ENCODE data around the gene PRF1.

The PRF1 gene

GRCh38 chr10:70571236-70571635, 31.3 kb downstream of the PRF1 start:
- no peak overlapping the region for H3K27ac ChIP-seq

GRCh38 chr10:70568781-70569495, 33.6 kb downstream of the PRF1 start:
- H3K27ac ChIP-seq: no peak overlapping the region
- no peak for TF ChIP-seq ZFX (IDR thresholded peaks at IDR 0.05; ENCODE audit: borderline replicate concordance)

More at GRCh38 chr10:70571236-70571635, 31.3 kb downstream of the PRF1 start:
- TF ChIP-seq CTCF (IDR thresholded peaks at IDR 0.05): no peak
- TF ChIP-seq ZFX (IDR thresholded peaks at IDR 0.05; ENCODE audit: borderline replicate concordance): no peak

DNA sequence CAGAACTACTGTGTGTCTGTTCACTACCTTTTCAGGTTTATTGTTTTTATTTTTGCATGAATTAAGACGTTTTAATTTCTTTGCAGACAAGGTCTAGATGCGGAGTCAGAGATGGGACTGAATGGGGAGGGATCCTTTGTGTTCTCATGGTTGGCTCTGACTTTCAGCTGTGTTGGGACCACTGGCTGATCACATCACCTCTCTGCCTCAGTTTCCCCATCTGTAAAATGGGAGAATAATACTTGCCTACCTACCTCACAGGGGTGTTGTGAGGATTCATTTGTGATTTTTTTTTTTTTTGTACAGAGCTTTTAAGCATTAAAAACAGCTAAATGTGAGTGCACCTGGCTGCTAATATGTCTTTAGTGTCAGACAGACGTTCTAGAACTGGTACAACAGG, 34.4 kb downstream of the PRF1 start:
- TF ChIP-seq CTCF (IDR thresholded peaks at IDR 0.05) (no peak), ZFX (IDR thresholded peaks at IDR 0.05; ENCODE audit: borderline replicate concordance) (no peak)
- no peak overlapping the region for H3K27ac ChIP-seq

DNA sequence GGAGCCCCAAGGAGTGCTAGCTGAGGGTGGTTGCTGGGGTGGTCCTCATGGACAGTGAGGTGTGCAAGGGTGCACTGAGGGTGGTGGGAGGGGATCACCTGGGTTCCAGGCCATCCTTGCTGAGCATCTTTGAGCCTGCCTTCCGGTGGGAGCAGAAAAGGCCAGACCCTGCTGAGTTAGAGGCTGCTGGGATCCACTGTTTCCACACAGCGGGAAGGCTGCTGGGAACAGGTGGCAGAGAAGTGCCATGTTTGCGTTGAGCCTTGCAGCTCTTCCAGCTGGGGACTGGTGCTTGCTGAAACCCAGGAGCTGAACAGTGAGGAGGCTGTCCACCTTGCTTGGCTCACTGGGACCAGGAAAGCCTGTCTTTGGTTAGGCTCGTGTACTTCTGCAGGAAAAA, 34.9 kb downstream of the PRF1 start:
- TF ChIP-seq ZFX (IDR thresholded peaks at IDR 0.05; ENCODE audit: borderline replicate concordance): no peak
- no peak for TF ChIP-seq CTCF (IDR thresholded peaks at IDR 0.05)
- H3K27ac ChIP-seq: no peak overlapping the region

DNA sequence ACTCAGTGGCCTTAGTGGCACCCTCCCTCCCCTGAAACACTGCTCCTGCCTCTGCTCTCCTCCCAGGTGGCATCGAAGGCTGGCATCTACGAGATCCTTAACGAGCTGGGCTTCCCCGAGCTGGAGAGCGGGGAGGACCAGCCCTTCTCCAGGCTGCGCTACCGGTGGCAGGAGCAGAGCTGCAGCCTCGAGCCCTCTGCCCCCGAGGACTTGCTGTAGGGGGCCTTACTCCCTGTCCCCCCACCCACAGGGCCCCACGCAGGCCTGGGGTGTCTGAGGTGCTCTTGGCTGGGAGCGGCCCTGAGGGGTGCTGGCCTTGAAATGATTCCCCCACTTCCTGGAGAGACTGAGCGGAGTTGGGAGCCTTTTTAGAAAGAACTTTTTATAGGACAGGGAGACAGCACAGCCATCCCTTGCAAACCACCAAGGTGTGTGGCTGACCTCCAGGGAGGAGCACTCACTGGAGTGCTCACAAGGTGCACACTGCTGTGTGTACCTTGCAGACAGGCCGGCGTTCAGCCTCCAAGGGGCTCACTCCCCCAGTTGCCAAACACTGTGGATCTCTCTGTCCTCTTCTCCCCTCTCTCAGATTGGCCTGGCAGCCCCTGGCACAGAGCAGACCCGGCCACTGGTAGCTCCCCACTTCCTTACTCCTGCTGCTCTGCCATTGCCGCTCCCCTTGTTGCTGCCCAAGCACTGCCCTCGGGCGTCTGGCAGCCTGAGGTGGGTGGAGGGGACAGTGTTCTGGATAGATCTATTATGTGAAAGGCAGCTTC, 35.8 kb downstream of the PRF1 start:
- H3K27ac ChIP-seq: no peak overlapping the region
- TF ChIP-seq ZFX (IDR thresholded peaks at IDR 0.05; ENCODE audit: borderline replicate concordance) (no peak), CTCF (IDR thresholded peaks at IDR 0.05) (no peak)

- TF ChIP-seq CTCF (IDR thresholded peaks at IDR 0.05) (no peak), ZFX (IDR thresholded peaks at IDR 0.05; ENCODE audit: borderline replicate concordance) (no peak)
- H3K27ac ChIP-seq: no peak overlapping the region
Measured at GRCh38 chr10:70565556-70566514, 36.7 kb downstream of the PRF1 start.

DNA sequence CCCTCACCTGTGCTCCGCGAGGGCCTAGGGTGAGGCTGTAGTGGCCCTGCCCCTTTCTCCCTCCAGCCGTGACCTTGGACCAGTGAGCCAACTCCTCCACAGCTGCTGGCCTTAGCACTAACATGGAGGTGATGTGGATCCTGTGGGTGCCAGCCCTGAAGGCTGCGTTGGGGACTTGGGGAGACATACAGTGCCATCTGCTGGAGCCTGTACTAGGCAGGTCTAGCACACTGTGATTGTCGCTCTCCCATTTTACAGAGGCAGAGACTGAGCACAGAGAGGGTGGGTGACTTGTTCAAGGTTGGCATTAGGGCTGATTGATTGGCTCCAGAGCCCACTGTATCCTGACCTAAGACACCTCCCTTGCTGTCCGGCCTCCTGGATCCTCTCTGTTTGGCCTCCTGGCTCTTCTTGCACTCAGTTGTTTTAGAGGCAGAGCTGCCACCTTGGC, 37.6 kb downstream of the PRF1 start:
- TF ChIP-seq CTCF (IDR thresholded peaks at IDR 0.05) (no peak), ZFX (IDR thresholded peaks at IDR 0.05; ENCODE audit: borderline replicate concordance) (no peak)
- no peak overlapping the region for H3K27ac ChIP-seq
